Ascending aorta (tissue), 2 donors: ENCODE results near the gene CASZ1. TPM values are rescaled to one million over a fixed set of nuclear protein-coding genes. Genes with fewer than 3 reads are reported as not detected.

Experiments used
- DNase-seq, 2 donors: peaks; one replicate each; pipeline ENCODE4 v3.0.0-alpha.2; 2019; ENCODE audit warnings: low spot score in 2 of 2
- H3K27ac ChIP-seq, 2 donors: fragments of 200-600 bp; sonication (generic); one replicate each; pipeline ENCODE4 v1.5.1; 2016 to 2017; ENCODE audit warnings: mild to moderate bottlenecking in 1 of 2
- H3K27me3 ChIP-seq: fragments of 200-600 bp; sonication (generic); one replicate; pipeline ENCODE4 v1.5.1; 2017
- H3K36me3 ChIP-seq, 2 donors: fragments of 200-600 bp; sonication (generic); one replicate each; pipeline ENCODE4 v1.5.1; 2016
- H3K4me1 ChIP-seq, 2 donors: fragments of 200-600 bp; sonication (generic); one replicate each; pipeline ENCODE4 v1.5.1; 2016 to 2017; ENCODE audit warnings: mild to moderate bottlenecking in 1 of 2
- H3K4me3 ChIP-seq, 2 donors: fragments of 200-600 bp; sonication (generic); one replicate each; pipeline ENCODE4 v1.5.1; 2016 to 2017; ENCODE audit warnings: mild to moderate bottlenecking in 1 of 2
- H3K9me3 ChIP-seq, 2 donors: fragments of 200-600 bp; sonication (generic); one replicate each; pipeline ENCODE4 v1.5.1; 2016
- CTCF ChIP-seq, 3 experiments: fragments of 200-600 bp in 2 of 3; fragments of 450-650 bp in 1 of 3; sonication (generic) in 2 of 3; IDR thresholded peaks; one replicate each; pipeline ENCODE4 v1.5.1; 2016 to 2019; ENCODE audit warnings: antibody characterized with exemption in 3 of 3, mild to moderate bottlenecking in 1 of 3, moderate library complexity in 1 of 3
- intact Hi-C: fragments of 100-400 bp; cut with DNase I; formaldehyde crosslinking; loops from one replicate; pipeline ENCODE4 v1.15.1; 2023
- total RNA-seq: library from RNA; depleted of rRNA; stranded (reverse); fragments of >200 nt; gene quantifications from one replicate; pipeline ENCODE4 v1.1.0, GENCODE V29; 2016

The CASZ1 gene
- total RNA-seq, 1 donor from 2014 or later: 25.8 TPM

- TF ChIP-seq CTCF (IDR thresholded peaks at IDR 0.05): no peak
- peaks cover 0 to 1% of the 10 kb centered on the region in 2 donors for H3K9me3 ChIP-seq
- intact Hi-C loops: no loop called here
Observed at GRCh38 chr1:10838541-10838940, 42.1 kb upstream of the CASZ1 start.

GRCh38 chr1:10836726-10837125 lies 40.3 kb upstream of the CASZ1 start:
- H3K36me3 ChIP-seq: no peaks in the 10 kb centered on the region

More at GRCh38 chr1:10838541-10838940, 42.1 kb upstream of the CASZ1 start:
- H3K4me1 ChIP-seq: no peaks in the 10 kb centered on the region
- DNase-seq: no peak
- no peak overlapping the region for H3K27ac ChIP-seq
- peaks cover 15% of the 10 kb centered on the region for H3K27me3 ChIP-seq
- H3K36me3 ChIP-seq: no peaks in the 10 kb centered on the region
- H3K4me3 ChIP-seq: no peak overlapping the region

GRCh38 chr1:10835822-10836421 lies 39.5 kb upstream of the CASZ1 start:
- Histone ChIP-seq H3K27me3 (peaks cover 15% of the 10 kb centered on the region), H3K36me3 (no peaks in the 10 kb centered on the region), H3K9me3 (no peaks in the 10 kb centered on the region), H3K4me3 (no peak overlapping the region), H3K27ac (no peak overlapping the region), H3K4me1 (no peaks in the 10 kb centered on the region)
- TF ChIP-seq CTCF (IDR thresholded peaks at IDR 0.05): no peak
- no peak for DNase-seq
- intact Hi-C loops: no loop called here

More at GRCh38 chr1:10836726-10837125, 40.3 kb upstream of the CASZ1 start:
- H3K27ac ChIP-seq: no peak overlapping the region
- no peak for DNase-seq
- H3K4me1 ChIP-seq: no peaks in the 10 kb centered on the region
- no peak overlapping the region for H3K4me3 ChIP-seq
- peaks cover 15% of the 10 kb centered on the region for H3K27me3 ChIP-seq
- intact Hi-C loops: no loop called here
- TF ChIP-seq CTCF (IDR thresholded peaks at IDR 0.05): no peak
- no peaks in the 10 kb centered on the region for H3K9me3 ChIP-seq

GRCh38 chr1:10835421-10835820 lies 39.0 kb upstream of the CASZ1 start:
- Histone ChIP-seq H3K27ac (no peak overlapping the region), H3K36me3 (no peaks in the 10 kb centered on the region), H3K27me3 (peaks cover 15% of the 10 kb centered on the region), H3K9me3 (no peaks in the 10 kb centered on the region), H3K4me1 (no peaks in the 10 kb centered on the region), H3K4me3 (no peak overlapping the region)
- intact Hi-C loops: no loop called here
- DNase-seq: no peak
- TF ChIP-seq CTCF (IDR thresholded peaks at IDR 0.05): no peak

GRCh38 chr1:10834770-10835412 lies 38.4 kb upstream of the CASZ1 start:
- H3K27me3 ChIP-seq: peaks cover 15% of the 10 kb centered on the region
- TF ChIP-seq CTCF (IDR thresholded peaks at IDR 0.05): no peak
- H3K9me3 ChIP-seq: no peaks in the 10 kb centered on the region
- H3K36me3 ChIP-seq: no peaks in the 10 kb centered on the region
- no peaks in the 10 kb centered on the region for H3K4me1 ChIP-seq
- no peak overlapping the region for H3K4me3 ChIP-seq
- no peak overlapping the region for H3K27ac ChIP-seq
- intact Hi-C loops: no loop called here
- DNase-seq: no peak
